ENCODE data around the gene CCL22.

CCL22 gene

GRCh38 chr16:57354311-57354710 lies 4.3 kb upstream of the CCL22 start:
- POLR2A ChIA-PET (ENCODE audit: low non-redundant PET): no interaction called here
- CTCF ChIA-PET: no interaction called here

GRCh38 chr16:57355898-57356414 lies 2.6 kb upstream of the CCL22 start:
- DNase-seq (ENCODE audit: low spot score): no peak
- ChIA-PET CTCF (no interaction called here), POLR2A (ENCODE audit: low non-redundant PET) (no interaction called here)
- no peak overlapping the region for H3K27ac ChIP-seq
- no peak for TF ChIP-seq CTCF (conservative IDR thresholded peaks at IDR 0.05; ENCODE audit: low read depth)

More at GRCh38 chr16:57354311-57354710, 4.3 kb upstream of the CCL22 start:
- DNase-seq (ENCODE audit: low spot score): no peak
- TF ChIP-seq CTCF (conservative IDR thresholded peaks at IDR 0.05; ENCODE audit: low read depth): no peak
- H3K27ac ChIP-seq: no peak overlapping the region

GRCh38 chr16:57356547-57356946 lies 2.0 kb upstream of the CCL22 start:
- TF ChIP-seq CTCF (conservative IDR thresholded peaks at IDR 0.05; ENCODE audit: low read depth): no peak
- POLR2A ChIA-PET (ENCODE audit: low non-redundant PET): no interaction called here
- no peak for DNase-seq (ENCODE audit: low spot score)
- no peak overlapping the region for H3K27ac ChIP-seq
- CTCF ChIA-PET: no interaction called here

- POLR2A ChIA-PET (ENCODE audit: low non-redundant PET): no interaction called here
Measured at GRCh38 chr16:57357330-57358085, 1.1 kb upstream of the CCL22 start.

GRCh38 chr16:57358086-57358420 lies 530 bp upstream of the CCL22 start:
- ChIA-PET CTCF (no interaction called here), POLR2A (ENCODE audit: low non-redundant PET) (no interaction called here)
- TF ChIP-seq CTCF (conservative IDR thresholded peaks at IDR 0.05; ENCODE audit: low read depth): no peak
- no peak overlapping the region for H3K27ac ChIP-seq
- no peak for DNase-seq (ENCODE audit: low spot score)

More at GRCh38 chr16:57357330-57358085, 1.1 kb upstream of the CCL22 start:
- CTCF ChIA-PET: no interaction called here
- H3K27ac ChIP-seq: no peak overlapping the region
- TF ChIP-seq CTCF (conservative IDR thresholded peaks at IDR 0.05; ENCODE audit: low read depth): no peak
- DNase-seq (ENCODE audit: low spot score): no peak

GRCh38 chr16:57360321-57360935 lies 1.8 kb downstream of the CCL22 start:
- H3K27ac ChIP-seq: no peak overlapping the region
- ChIA-PET CTCF (no interaction called here), POLR2A (ENCODE audit: low non-redundant PET) (no interaction called here)
- no peak for DNase-seq (ENCODE audit: low spot score)
- TF ChIP-seq CTCF (conservative IDR thresholded peaks at IDR 0.05; ENCODE audit: low read depth): no peak
